ENCODE measurements around the gene BEST1.

DNA sequence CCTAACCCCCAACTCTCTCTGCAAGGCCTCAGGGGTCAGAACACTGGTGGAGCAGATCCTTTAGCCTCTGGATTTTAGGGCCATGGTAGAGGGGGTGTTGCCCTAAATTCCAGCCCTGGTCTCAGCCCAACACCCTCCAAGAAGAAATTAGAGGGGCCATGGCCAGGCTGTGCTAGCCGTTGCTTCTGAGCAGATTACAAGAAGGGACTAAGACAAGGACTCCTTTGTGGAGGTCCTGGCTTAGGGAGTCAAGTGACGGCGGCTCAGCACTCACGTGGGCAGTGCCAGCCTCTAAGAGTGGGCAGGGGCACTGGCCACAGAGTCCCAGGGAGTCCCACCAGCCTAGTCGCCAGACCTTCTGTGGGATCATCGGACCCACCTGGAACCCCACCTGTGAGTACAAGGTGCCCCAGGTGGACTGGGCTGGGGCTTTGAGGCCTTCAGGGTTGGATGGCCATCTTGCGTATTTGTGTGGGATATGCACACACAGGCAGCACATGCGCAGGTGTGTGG is at the start of gene BEST1:
- TF ChIP-seq, protein P1, sequence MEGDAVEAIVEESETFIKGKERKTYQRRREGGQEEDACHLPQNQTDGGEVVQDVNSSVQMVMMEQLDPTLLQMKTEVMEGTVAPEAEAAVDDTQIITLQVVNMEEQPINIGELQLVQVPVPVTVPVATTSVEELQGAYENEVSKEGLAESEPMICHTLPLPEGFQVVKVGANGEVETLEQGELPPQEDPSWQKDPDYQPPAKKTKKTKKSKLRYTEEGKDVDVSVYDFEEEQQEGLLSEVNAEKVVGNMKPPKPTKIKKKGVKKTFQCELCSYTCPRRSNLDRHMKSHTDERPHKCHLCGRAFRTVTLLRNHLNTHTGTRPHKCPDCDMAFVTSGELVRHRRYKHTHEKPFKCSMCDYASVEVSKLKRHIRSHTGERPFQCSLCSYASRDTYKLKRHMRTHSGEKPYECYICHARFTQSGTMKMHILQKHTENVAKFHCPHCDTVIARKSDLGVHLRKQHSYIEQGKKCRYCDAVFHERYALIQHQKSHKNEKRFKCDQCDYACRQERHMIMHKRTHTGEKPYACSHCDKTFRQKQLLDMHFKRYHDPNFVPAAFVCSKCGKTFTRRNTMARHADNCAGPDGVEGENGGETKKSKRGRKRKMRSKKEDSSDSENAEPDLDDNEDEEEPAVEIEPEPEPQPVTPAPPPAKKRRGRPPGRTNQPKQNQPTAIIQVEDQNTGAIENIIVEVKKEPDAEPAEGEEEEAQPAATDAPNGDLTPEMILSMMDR (IDR thresholded peaks at IDR 0.05), result no peak
- no peak for TF ChIP-seq CEBPB (IDR thresholded peaks at IDR 0.05)
- TF ChIP-seq CHD4 (IDR thresholded peaks at IDR 0.05; ENCODE audit: borderline replicate concordance), result no peak

All from A549 (cell line).